GM12864 (cell line): ENCODE results near the gene PHACTR4.
"Not testable (repeated sequence)": the region's sequence is repeated elsewhere in the genome, so short reads cannot be mapped to it uniquely, and the experiment has no call there.

Source experiments
- DNase-seq: peaks from one replicate; pipeline ENCODE4 v3.0.0-alpha.2; 2011; ENCODE audit warnings: low read depth
- H3K4me3 ChIP-seq: 2 replicates; pipeline ENCODE4 v1.5.1; 2011; ENCODE audit warnings: mild to moderate bottlenecking, low read depth, low read length, control low read depth
- CTCF ChIP-seq: IDR thresholded peaks from 2 replicates; pipeline ENCODE4 v1.5.1; 2011; ENCODE audit warnings: low read depth, mild to moderate bottlenecking, moderate library complexity, low read length, control low read depth, inconsistent platforms; ENCODE audit errors: missing control alignments

PHACTR4 gene

GRCh38 chr1:28507646-28508434 is 138.3 kb downstream of the PHACTR4 start:
- no peak for DNase-seq
- H3K4me3 ChIP-seq, result peak overlapping the region; percentile 93
- TF ChIP-seq CTCF, result no peak

GRCh38 chr1:28508435-28508754 is 138.9 kb downstream of the PHACTR4 start:
- H3K4me3 ChIP-seq, result peak overlapping the region; percentile 93

GRCh38 chr1:28509705-28510272 is 140.2 kb downstream of the PHACTR4 start:
- peak overlapping the region; percentile 93 for H3K4me3 ChIP-seq
- TF ChIP-seq CTCF, result no peak
- DNase-seq, result no peak

More at GRCh38 chr1:28508435-28508754, 138.9 kb downstream of the PHACTR4 start:
- no peak for DNase-seq
- no peak for TF ChIP-seq CTCF

GRCh38 chr1:28510273-28510969 is 140.9 kb downstream of the PHACTR4 start:
- no peak for TF ChIP-seq CTCF
- H3K4me3 ChIP-seq, result peak overlapping the region; percentile 93
- no peak for DNase-seq

- H3K4me3 ChIP-seq, result no peak overlapping the region; the same call in 1 of the 2 replicates
- no peak for TF ChIP-seq CTCF
- DNase-seq, result no peak
Measured at GRCh38 chr1:28510970-28511440, 141.5 kb downstream of the PHACTR4 start.

- H3K4me3 ChIP-seq, result no peak overlapping the region
- no peak for DNase-seq
- no peak for TF ChIP-seq CTCF
Measured at GRCh38 chr1:28512058-28512611, 142.6 kb downstream of the PHACTR4 start.

- not testable (repeated sequence) for H3K4me3 ChIP-seq, DNase-seq
Measured at GRCh38 chr1:28514445-28514933, 144.9 kb downstream of the PHACTR4 start.
